ENCODE results near the gene HSFX2.
"Not testable (repeated sequence)": the region's sequence is repeated elsewhere in the genome, so short reads cannot be mapped to it uniquely, and the experiment has no call there.

HSFX2 gene

DNA sequence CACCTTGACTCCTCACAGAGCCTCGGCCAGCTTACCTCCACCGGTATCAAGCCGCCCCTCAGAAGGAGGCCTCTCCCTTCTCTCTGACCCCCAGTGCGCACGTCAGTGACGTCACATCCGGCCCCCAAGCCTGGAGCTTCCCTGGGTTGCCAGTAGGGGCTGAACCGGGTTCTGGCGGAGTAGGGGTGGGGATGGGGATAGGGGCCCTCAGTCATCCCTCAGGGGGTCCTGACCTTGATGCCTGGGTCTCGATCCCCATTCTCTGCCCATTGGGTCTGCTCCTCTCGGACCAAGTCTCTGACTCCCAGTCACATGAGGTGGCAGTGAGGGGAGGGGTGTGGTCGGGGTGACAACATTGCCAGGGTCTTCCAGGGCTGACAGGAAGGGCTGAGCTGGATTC, 7.8 kb downstream of the HSFX2 start, which contains the start of gene MAGEA9B:
Gene MAGEA9B (minus strand): TSS at position 101 of the 400 bp plus-strand sequence. CDS start 4,280 bp downstream, outside the sequence.
- not testable (repeated sequence) for DNase-seq

- not testable (repeated sequence) for DNase-seq
These were observed 9.5 kb downstream of the HSFX2 start for GRCh38 chrX:149585631-149586030.

DNA sequence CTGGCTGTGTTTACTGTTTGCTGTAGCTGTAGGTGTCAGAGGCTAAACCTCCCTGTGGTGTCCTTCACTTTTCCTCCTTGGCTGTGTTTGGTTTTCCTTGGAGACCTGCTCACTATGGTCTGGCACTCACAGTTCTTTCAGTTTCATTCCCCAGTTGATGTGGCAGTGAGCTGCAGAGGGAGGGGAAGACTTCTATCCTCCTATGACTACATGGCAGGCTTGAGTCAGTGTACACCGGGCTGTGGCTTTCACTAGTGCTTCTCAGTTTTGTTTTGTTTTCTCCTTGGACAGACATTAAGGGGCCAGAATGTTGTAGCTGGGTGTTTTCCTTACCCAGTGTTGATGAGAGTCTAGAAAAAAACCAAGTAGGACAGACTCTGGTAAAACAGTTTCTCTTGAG, 21.7 kb downstream of the HSFX2 start:
- not testable (repeated sequence) for DNase-seq

GRCh38 chrX:149572743-149573142, 22.4 kb downstream of the HSFX2 start:
- no peak for DNase-seq

GRCh38 chrX:149571770-149572169, 23.3 kb downstream of the HSFX2 start:
- DNase-seq = no peak

- peak; percentile 37 for DNase-seq
These were observed 24.4 kb downstream of the HSFX2 start for GRCh38 chrX:149570668-149571067.

GRCh38 chrX:149569770-149570169, 25.3 kb downstream of the HSFX2 start:
- no peak for DNase-seq

DNA sequence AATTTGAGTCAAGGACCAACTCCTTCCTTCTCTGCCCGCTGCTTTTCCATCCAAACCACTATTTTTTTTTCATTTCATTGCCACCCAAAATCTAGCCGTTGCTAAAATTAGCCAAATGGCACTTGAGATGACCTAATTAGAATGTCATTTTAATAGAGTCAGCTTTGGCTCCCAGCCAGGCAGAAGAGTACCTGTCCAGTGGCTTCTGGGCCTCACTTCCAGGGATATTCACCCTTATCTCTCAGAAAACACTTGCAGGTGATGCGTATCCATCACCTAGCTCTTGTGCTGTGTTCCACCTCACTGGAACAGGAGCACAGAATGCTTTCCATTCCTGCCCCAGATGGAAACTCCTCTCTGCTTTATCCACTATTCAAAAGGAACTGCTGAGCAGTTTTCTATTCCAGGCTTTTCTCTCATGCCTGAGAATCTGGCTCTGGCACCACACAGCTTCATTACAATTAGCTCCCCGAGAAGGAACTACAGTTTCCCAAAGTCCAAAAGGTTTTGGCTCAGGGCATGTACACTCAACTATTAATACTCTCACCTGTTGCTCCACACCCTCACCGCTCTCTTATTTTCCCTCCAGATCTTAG, 26.3 kb downstream of the HSFX2 start:
- DNase-seq = no peak

DNA sequence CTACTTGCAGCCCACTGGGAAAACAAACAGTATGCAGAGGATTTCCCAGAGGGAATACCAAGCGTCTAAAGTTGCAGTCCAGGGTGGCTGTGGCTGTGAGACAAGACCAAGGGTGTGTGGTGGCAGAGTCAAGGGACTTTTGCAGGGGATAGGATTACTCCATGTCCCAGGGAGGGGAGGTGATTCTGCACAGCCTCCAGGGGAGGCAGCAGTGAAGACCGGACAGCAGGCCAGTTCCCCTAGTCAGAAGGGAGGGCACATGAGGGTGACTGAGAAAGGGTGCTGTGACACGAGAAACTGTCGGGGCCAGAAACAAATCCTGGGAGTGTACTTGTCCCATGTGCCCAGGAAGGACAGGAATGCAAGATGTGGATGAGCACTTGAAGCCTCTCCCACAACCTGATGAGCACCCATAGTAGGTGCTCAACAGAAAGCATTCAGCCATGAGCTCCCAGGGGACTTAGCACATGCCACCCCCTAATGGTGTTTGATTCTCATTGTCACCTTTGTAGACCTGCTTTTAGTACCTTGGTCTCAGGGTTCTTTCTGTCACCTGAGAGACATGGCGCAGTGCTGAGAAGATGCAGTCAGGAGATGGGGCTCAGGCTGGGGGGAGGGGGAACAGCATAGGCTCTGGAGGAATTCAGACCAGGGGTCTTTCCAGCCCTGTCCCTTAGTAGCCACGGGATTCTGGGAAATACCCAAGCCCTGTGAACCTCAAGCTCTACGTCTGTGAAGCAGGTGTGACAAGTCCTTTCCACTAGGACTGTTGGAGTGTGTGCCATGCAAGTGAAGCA, 27.3 kb downstream of the HSFX2 start:
- no peak for DNase-seq

- DNase-seq = no peak
These were observed 31.8 kb downstream of the HSFX2 start for GRCh38 chrX:149563359-149563758.

GRCh38 chrX:149555251-149555650, 39.9 kb downstream of the HSFX2 start:
- not testable (repeated sequence) for DNase-seq

- DNase-seq = not testable (repeated sequence)
These were observed 43.2 kb downstream of the HSFX2 start for GRCh38 chrX:149551939-149552248.

DNA sequence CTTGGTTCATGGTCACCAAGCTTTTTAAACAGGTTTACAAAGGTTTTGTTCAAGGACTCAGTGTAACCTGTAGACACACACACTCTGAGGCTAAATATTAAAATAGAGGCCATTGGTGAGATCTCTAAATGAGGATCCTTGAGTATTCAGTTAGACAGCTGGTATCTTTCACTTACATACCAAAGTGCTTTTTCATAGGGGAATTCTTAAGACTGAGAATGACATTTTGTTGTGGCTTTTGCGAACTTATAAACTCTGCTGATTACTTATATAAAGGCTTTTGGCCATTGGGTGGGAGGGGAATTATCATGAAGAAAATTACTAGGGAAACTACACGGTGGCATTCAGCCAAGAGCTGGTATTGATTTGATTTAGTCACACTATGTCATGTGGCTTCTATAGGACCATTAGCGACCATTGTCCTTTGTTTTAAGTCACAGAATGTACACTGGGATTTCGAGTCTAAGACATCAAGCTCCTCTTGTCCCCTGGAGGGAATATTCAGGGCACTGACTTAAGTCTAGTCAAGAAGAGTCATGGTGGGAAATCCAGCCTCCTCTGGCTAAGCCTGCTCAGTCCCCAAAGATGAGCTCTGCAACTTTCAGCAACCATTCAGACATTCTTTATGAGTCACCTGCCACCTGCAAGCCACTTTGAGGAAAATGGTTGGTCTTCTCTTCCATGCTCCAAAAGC, 43.7 kb downstream of the HSFX2 start:
- DNase-seq = not testable (repeated sequence)

- not testable (repeated sequence) for DNase-seq
These were observed 44.7 kb downstream of the HSFX2 start for GRCh38 chrX:149550454-149550853.

GRCh38 chrX:149549701-149550100, 45.4 kb downstream of the HSFX2 start, which contains the start of gene HSFX3:
Gene HSFX3, minus strand, starts transcription at chrX:149549924. Its CDS starts 72 bp downstream, at chrX:149549852.
- not testable (repeated sequence) for DNase-seq

DNA sequence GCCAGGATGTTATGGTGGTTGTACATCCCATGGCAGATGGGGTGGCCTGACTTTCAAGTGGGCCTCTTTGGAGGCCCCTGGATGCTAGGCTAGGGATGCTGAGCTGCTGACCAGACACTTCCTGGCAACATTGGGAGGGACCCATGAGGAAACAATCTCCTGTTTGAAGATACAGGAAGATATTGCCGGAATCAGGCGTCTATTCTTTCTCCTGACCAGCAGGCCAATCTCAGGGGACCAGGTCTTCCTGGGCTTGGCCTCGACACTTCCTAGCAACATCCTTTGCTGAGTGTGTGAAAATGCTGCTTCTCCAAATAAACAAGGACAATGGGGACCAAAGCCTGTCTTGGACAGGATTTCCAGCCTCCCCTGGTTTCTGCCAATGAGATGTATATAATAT, 47.3 kb downstream of the HSFX2 start:
- DNase-seq = not testable (repeated sequence)

DNA sequence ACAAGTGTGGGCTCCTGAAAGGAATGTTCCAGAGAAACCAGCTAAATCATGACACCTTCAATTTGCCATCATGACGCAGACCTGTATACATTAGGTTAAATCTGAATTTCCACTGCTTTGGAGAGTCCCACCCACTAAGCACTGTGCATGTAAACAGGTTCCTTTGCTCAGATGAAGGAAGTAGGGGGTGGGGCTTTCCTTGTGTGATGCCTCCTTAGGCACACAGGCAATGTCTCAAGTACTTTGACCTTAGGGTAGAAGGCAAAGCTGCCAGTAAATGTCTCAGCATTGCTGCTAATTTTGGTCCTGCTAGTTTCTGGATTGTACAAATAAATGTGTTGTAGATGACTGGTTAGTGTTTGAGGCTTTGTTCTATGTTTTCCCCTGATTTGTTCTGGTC, 48.2 kb downstream of the HSFX2 start:
- DNase-seq = not testable (repeated sequence)

- DNase-seq = peak; percentile 24
These were observed 49.3 kb downstream of the HSFX2 start for GRCh38 chrX:149545545-149546543.

Data from fibroblast of skin of back (primary cell).